GM19239 (cell line): ENCODE measurements around the gene PLBD1.

Source experiments
- DNase-seq: peaks from one replicate; pipeline ENCODE4 v3.0.0; 2011; ENCODE audit warnings: low spot score; ENCODE audit not compliant: insufficient read length
- FAIRE-seq: peaks from 2 replicates; lab custom pipeline; 2011; peaks lifted over from hg19 to GRCh38; lab: Jason Lieb, UNC

Gene PLBD1

GRCh38 chr12:14514946-14515345, 52.7 kb downstream of the PLBD1 start:
- FAIRE-seq (no peak), DNase-seq (no peak)

GRCh38 chr12:14514154-14514842, 53.4 kb downstream of the PLBD1 start:
- DNase-seq (no peak), FAIRE-seq (no peak)

GRCh38 chr12:14510574-14510973, 57.1 kb downstream of the PLBD1 start:
- no peak for DNase-seq
- FAIRE-seq, result no peak

- no peak for FAIRE-seq
Observed at GRCh38 chr12:14505626-14506596, 61.8 kb downstream of the PLBD1 start.

GRCh38 chr12:14495326-14495725, 72.4 kb downstream of the PLBD1 start:
- DNase-seq, result no peak
- no peak for FAIRE-seq

More at GRCh38 chr12:14505626-14506596, 61.8 kb downstream of the PLBD1 start:
- DNase-seq, result no peak

GRCh38 chr12:14482886-14483285, 84.8 kb downstream of the PLBD1 start:
- FAIRE-seq (no peak), DNase-seq (no peak)

- FAIRE-seq (no peak), DNase-seq (no peak)
Observed at GRCh38 chr12:14482361-14482760, 85.3 kb downstream of the PLBD1 start.

GRCh38 chr12:14481201-14481600, 86.5 kb downstream of the PLBD1 start:
- FAIRE-seq (no peak), DNase-seq (no peak)

- DNase-seq (no peak), FAIRE-seq (no peak)
Observed at GRCh38 chr12:14479004-14479403, 88.7 kb downstream of the PLBD1 start.

GRCh38 chr12:14473707-14474287, 93.9 kb downstream of the PLBD1 start:
- no peak for FAIRE-seq
- DNase-seq, result no peak

GRCh38 chr12:14471497-14471896, 96.2 kb downstream of the PLBD1 start:
- FAIRE-seq, result no peak
- no peak for DNase-seq

- FAIRE-seq, result no peak
- no peak for DNase-seq
Observed at GRCh38 chr12:14460212-14460841, 107.4 kb downstream of the PLBD1 start.

GRCh38 chr12:14454098-14454907, 113.4 kb downstream of the PLBD1 start:
- FAIRE-seq (peak; percentile 79), DNase-seq (peak; percentile 4)
